Gastroesophageal sphincter (tissue), 4 donors: ENCODE data around the gene OARD1. TPM values are rescaled to one million over a fixed set of nuclear protein-coding genes. Genes with fewer than 3 reads are reported as not detected.

Experiments used
- ATAC-seq: fragments of 150-250 bp; one replicate; pipeline ENCODE4 v1.9.1; 2016; ENCODE audit warnings: mild to moderate bottlenecking, moderate library complexity
- H3K27ac ChIP-seq, 4 donors: fragments of 200-600 bp; sonication (generic) in 3 of 4; 1 replicate in 3 of 4; 2 replicates in 1 of 4; pipeline ENCODE4 v1.5.1; 2016 to 2019
- H3K27me3 ChIP-seq: fragments of 200-600 bp; sonication (generic); one replicate; pipeline ENCODE4 v1.5.1; 2019
- H3K36me3 ChIP-seq, 2 donors: fragments of 200-600 bp; sonication (generic); one replicate each; pipeline ENCODE4 v1.5.1; 2019; ENCODE audit warnings: control low read depth in 1 of 2
- H3K4me1 ChIP-seq, 3 donors: fragments of 200-600 bp; sonication (generic); 1 replicate in 2 of 3; 2 replicates in 1 of 3; pipeline ENCODE4 v1.5.1; 2016 to 2019; ENCODE audit warnings: control low read depth in 2 of 3
- H3K4me3 ChIP-seq, 2 donors: fragments of 200-600 bp; sonication (generic); one replicate each; pipeline ENCODE4 v1.5.1; 2019; ENCODE audit warnings: mild to moderate bottlenecking in 1 of 2, moderate library complexity in 1 of 2
- H3K9me3 ChIP-seq, 3 donors: fragments of 200-600 bp; sonication (generic); one replicate each; pipeline ENCODE4 v1.5.1; 2017 to 2019; ENCODE audit warnings: control low read depth in 2 of 3
- EP300 ChIP-seq: sonication (generic); formaldehyde crosslinking; IDR thresholded peaks from one replicate; pipeline ENCODE4 v1.6.1; 2017; ENCODE audit warnings: antibody characterized with exemption, mild to moderate bottlenecking
- POLR2A ChIP-seq, 2 donors: fragments of 450-650 bp; IDR thresholded peaks; one replicate each; pipeline ENCODE4 v1.6.1; 2017; ENCODE audit warnings: antibody characterized with exemption in 2 of 2, mild to moderate bottlenecking in 2 of 2, moderate library complexity in 1 of 2
- POLR2AphosphoS5 ChIP-seq: sonication (generic); formaldehyde crosslinking; IDR thresholded peaks from one replicate; pipeline ENCODE4 v1.6.1; 2017; ENCODE audit warnings: antibody characterized with exemption
- WGBS, 2 donors: methylation state at CpG; one replicate each; pipeline ENCODE4 v1.1.5; 2018; ENCODE audit warnings: low coverage in 1 of 2; 5-methylcytosine and 5-hydroxymethylcytosine counted together
- total RNA-seq, 4 donors: library from RNA; depleted of rRNA; stranded (reverse); fragments of >200 nt; gene quantifications; one replicate each; pipeline ENCODE4 v1.1.0, GENCODE V29; 2016
- TF ChIP-seq, protein P1 (sequence below), 4 experiments: fragments of 200-600 bp in 2 of 4; fragments of 450-650 bp in 2 of 4; sonication (generic) in 1 of 4; IDR thresholded peaks; one replicate each; pipeline ENCODE4 v1.5.1; 2017 to 2019; ENCODE audit warnings: antibody characterized with exemption in 4 of 4, mild to moderate bottlenecking in 2 of 4, moderate library complexity in 2 of 4

OARD1 gene
- total RNA-seq, 4 donors from 2014 or later = 9.2 to 23.8 (median 13.7) TPM

DNA sequence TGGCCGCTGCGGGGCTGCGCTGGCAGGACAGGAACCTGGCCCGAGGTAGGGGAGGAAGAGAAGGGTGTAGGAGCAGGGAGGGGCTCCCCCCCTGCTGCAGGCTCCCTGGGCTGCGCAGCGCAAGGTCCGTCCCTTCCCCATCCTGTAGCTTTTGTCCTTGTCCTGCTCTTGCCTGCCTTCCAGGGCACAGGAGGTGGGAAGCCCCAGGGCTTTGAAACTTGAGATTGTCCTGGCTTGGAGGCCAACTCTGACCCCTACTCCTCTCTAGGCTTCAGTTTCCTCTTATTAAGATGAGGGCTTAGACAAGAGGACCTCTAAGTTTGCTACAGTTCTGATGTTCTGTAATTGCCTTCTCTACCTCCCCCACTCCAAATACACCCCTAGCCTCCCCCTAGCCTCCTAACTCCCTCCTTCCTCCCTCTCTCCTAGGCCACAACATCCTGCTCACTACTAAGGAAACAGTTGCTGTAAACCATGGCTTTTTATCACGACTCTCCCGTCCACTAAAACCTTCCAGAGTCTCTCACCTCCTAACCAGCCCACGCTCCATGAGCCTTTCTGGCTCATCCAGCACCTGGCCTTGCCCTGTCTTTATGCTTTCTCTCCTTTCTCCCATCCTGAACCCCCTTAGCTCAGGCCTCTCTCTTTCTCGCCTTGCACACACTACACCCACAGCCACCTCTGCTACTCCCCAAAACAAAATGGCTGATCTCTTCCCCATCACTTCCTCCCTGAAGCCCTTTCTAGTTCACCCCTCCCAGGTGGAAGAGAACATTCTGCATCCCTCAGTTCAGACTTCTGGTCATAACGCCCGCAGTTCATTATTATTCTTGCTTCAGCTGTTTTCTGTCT, 43.4 kb downstream of the OARD1 start:
- peaks cover 0 to 23% (median 12%) of the 10 kb centered on the region in 3 donors for H3K4me1 ChIP-seq
- no peak for TF ChIP-seq EP300
- TF ChIP-seq, protein P1, sequence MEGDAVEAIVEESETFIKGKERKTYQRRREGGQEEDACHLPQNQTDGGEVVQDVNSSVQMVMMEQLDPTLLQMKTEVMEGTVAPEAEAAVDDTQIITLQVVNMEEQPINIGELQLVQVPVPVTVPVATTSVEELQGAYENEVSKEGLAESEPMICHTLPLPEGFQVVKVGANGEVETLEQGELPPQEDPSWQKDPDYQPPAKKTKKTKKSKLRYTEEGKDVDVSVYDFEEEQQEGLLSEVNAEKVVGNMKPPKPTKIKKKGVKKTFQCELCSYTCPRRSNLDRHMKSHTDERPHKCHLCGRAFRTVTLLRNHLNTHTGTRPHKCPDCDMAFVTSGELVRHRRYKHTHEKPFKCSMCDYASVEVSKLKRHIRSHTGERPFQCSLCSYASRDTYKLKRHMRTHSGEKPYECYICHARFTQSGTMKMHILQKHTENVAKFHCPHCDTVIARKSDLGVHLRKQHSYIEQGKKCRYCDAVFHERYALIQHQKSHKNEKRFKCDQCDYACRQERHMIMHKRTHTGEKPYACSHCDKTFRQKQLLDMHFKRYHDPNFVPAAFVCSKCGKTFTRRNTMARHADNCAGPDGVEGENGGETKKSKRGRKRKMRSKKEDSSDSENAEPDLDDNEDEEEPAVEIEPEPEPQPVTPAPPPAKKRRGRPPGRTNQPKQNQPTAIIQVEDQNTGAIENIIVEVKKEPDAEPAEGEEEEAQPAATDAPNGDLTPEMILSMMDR (IDR thresholded peaks at IDR 0.05) = no peak
- no peaks in the 10 kb centered on the region for H3K27me3 ChIP-seq
- 51 to 77% methylated on average over 5 to 9 of the region's 13 CpGs for WGBS, 2 donors
- peak overlapping the region; percentile 36 to 53 for H3K4me3 ChIP-seq
- ATAC-seq = peak; percentile 26
- H3K9me3 ChIP-seq = no peaks in the 10 kb centered on the region
- H3K27ac ChIP-seq = peak overlapping the region in 3 of 4 donors; percentile 65 to 84 (median 71)
- no peaks in the 10 kb centered on the region for H3K36me3 ChIP-seq

DNA sequence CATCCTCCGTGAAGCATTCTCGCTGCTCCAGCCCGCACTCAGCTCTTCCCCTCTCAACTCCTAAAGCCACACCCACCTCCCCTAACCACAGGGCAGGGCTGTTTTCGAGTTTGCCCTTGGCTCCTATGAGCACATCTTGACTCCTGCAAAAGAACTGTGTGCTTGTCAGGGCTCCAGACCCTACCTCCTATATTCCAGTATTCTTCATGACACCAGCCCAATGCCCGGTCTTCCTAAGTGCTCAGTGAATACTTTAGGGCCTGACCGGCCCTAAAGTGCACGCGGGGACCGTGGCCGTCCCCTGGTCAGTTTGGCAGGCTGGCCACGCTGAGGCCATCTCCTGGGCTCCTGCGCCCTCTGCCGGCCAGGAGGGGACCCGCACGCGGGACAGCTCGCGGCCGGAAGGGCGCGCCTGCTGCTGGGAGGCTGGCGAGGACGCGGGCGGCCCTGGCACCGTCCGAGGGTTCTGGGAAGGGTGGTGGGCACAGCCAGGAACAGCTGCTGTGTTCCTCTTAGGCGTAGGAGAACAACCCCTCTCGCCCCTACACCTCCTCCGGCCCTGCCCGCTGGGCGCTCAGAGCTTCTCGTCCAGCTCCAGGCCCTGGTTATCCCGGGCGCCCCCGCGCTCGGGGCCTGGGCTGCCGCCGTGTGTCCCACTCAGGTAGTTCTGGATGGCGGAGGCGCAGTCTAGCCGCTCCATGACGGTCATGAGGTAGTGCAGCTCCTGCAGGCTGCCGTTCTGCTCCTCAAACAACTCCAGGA, 44.2 kb downstream of the OARD1 start:
- Histone ChIP-seq H3K36me3 (no peaks in the 10 kb centered on the region), H3K4me1 (peaks cover 0 to 23% (median 12%) of the 10 kb centered on the region in 3 donors), H3K9me3 (no peaks in the 10 kb centered on the region), H3K27me3 (no peaks in the 10 kb centered on the region), H3K27ac (peak overlapping the region in 3 of 4 donors; percentile 65 to 84 (median 71)), H3K4me3 (peak overlapping the region; percentile 36 to 53)
- TF ChIP-seq POLR2AphosphoS5 (peak; percentile 22), POLR2A (IDR thresholded peaks at IDR 0.05) (peak in 1 of 2 donors; percentile 16), EP300 (no peak)
- TF ChIP-seq, protein P1 (IDR thresholded peaks at IDR 0.05) = peak; percentile 96 to 99 (median 98)
- ATAC-seq = peak; percentile 94
- 0 to 7% methylated on average over 3 to 4 of the region's 45 CpGs for WGBS, 2 donors

DNA sequence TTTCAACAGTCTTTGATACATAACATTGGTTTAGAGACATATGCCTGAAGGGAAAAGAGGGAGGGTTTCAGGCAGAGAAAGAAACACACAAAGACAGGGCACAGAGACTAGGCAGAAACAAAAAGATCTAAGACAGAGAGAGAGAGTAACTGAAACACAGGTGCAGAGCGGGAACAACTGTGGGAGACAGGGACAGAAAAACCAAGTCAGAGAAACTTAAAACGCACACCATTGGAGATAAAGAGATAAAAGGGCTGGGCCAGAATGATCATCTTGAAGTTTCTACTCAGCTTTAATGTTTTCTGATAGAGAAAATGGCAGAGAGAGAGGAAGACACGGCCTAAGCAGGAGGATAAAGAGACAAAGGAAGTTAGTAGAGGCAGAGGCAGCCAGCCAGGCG, 44.9 kb downstream of the OARD1 start:
- H3K36me3 ChIP-seq = no peaks in the 10 kb centered on the region
- peaks cover 0 to 23% (median 12%) of the 10 kb centered on the region in 3 donors for H3K4me1 ChIP-seq
- TF ChIP-seq POLR2A (IDR thresholded peaks at IDR 0.05) (no peak), POLR2AphosphoS5 (no peak), EP300 (no peak)
- TF ChIP-seq, protein P1 (IDR thresholded peaks at IDR 0.05) = no peak
- WGBS, 2 donors = 34% methylated on average over 4 of the region's 4 CpGs; no CpG with 5 or more reads in 1 of the 2 donors
- ATAC-seq = no peak
- peak overlapping the region in 3 of 4 donors; percentile 65 to 84 (median 71) for H3K27ac ChIP-seq
- peak overlapping the region in 1 of 2 donors; percentile 53 for H3K4me3 ChIP-seq
- H3K27me3 ChIP-seq = no peaks in the 10 kb centered on the region
- no peaks in the 10 kb centered on the region for H3K9me3 ChIP-seq

DNA sequence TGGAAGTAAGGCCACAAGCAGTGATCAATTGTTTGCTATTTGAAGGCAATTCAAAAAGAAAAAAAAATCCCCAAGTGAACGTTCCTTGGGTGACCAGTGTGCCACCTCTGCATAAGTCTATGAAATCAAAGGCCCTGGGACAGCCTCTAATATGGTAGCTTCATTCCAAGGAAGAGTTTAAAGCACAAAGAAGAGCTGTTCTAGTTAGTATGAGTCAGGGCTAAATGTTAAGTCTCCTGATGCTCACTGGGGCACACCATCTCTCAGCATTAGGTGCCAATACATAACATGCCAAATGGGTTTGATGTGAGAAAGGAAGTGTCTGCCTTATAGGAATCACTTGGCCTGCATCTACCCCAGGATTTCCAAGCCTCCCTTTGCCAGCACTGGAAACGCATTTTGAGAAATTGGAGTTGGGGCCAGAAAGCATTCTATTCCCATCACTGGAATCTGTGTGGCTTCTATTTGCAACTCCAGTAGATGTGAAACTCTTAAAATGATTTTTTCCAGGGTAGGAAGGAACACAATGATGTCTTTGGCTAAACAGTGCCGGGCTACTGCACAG, 46.1 kb downstream of the OARD1 start:
- peaks cover 0 to 23% (median 12%) of the 10 kb centered on the region in 3 donors for H3K4me1 ChIP-seq
- 50 to 75% methylated on average over 1 to 3 of the region's 3 CpGs for WGBS, 2 donors
- H3K9me3 ChIP-seq = no peaks in the 10 kb centered on the region
- no peaks in the 10 kb centered on the region for H3K27me3 ChIP-seq
- no peaks in the 10 kb centered on the region for H3K36me3 ChIP-seq
- H3K27ac ChIP-seq = no peak overlapping the region
- ATAC-seq = no peak
- H3K4me3 ChIP-seq = no peak overlapping the region
- TF ChIP-seq POLR2A (IDR thresholded peaks at IDR 0.05) (no peak), POLR2AphosphoS5 (no peak), EP300 (no peak)
- TF ChIP-seq, protein P1 (IDR thresholded peaks at IDR 0.05) = no peak
